Activated B cell treated with CpG ODN at 0.5 μM for 24 hours (primary cell): ENCODE data around the gene CA7. TPM values are rescaled to one million over a fixed set of nuclear protein-coding genes. Genes with fewer than 3 reads are reported as not detected.

Source experiments
- ATAC-seq: fragments of 200-7000 bp; cut with Tn5 transposase; one replicate; pipeline ENCODE4 v1.10.0; 2021; ENCODE audit warnings: low read depth, mild to moderate bottlenecking, moderate library complexity
- CTCF ChIA-PET: fragments of 350-600 bp; sonication (Branson Sonifier 250); formaldehyde crosslinking; loops from one replicate; lab custom pipeline; 2021; ENCODE audit warnings: antibody characterized with exemption; lab: Charles Lee
- POLR2A ChIA-PET: fragments of 350-600 bp; sonication (Branson Sonifier 250); formaldehyde crosslinking; loops from one replicate; lab custom pipeline; 2021; ENCODE audit warnings: antibody characterized with exemption; lab: Charles Lee
- DNase-seq: peaks from one replicate; pipeline ENCODE4 v3.0.0; 2022
- H3K27ac Mint-ChIP-seq: one replicate; pipeline ENCODE4 v1.8.0; 2020; ENCODE audit warnings: mixed read lengths
- H3K27me3 Mint-ChIP-seq: one replicate; pipeline ENCODE4 v1.8.0; 2021; ENCODE audit warnings: mixed read lengths
- H3K36me3 Mint-ChIP-seq: one replicate; pipeline ENCODE4 v1.8.0; 2021; ENCODE audit warnings: low read depth, mixed read lengths
- H3K4me1 Mint-ChIP-seq: one replicate; pipeline ENCODE4 v1.8.0; 2021; ENCODE audit warnings: mixed read lengths
- H3K4me3 Mint-ChIP-seq: one replicate; pipeline ENCODE4 v1.8.0; 2020; ENCODE audit warnings: mild to moderate bottlenecking, mixed read lengths
- H3K9me3 Mint-ChIP-seq: one replicate; pipeline ENCODE4 v1.8.0; 2020; ENCODE audit warnings: mixed read lengths
- intact Hi-C: fragments of 100-400 bp; cut with micrococcal nuclease; formaldehyde crosslinking; loops from one replicate; pipeline ENCODE4 v1.15.1; 2024
- total RNA-seq: library from RNA; stranded (reverse); gene quantifications from 2 replicates; pipeline ENCODE4 v1.2.3, GENCODE V29; 2022
- TF ChIP-seq, protein P1 (sequence below): fragments of 200-600 bp; IDR thresholded peaks from one replicate; pipeline ENCODE4 v1.8.0; 2022; ENCODE audit warnings: antibody characterized with exemption, mild to moderate bottlenecking

Gene CA7
- total RNA-seq, 1 donor from 2014 or later = not detected

DNA sequence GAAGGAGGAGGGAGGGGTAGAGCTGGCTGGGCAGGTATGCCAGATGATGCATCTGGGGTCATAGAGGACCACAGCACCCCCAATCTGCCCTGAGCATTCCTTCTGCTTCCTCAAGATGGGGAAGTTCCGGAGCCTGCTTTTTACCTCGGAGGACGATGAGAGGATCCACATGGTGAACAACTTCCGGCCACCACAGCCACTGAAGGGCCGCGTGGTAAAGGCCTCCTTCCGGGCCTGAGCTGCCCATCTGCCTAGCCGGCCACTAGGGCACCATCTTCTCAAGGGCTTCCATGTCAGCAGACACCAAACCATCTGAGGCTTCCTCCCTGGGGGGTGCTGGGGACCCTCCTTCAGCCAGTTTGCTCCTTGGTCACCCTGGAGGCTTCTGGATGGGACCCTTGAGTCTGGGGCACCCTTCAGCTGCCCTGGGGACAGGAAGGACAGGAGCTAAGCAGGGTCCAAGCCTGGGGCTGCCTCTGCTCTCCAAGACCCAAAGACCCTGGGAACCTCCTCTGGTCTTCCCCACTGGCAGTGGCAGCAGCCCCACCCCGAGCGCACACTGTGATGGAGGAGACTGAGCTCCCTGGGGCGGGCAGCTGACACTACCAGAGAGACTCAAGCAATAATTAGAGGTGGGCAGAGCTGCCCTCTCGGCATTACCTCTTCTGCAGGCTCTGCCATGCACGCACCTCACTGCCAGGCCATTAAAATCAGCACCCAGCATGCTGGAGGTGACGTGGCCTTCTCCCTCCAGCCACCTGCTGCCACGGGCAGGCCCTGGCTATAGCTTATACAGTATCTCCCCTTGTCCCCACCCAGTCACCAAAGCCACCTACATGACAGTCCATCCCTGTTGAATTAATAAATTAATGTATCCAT is 9.3 kb downstream of the CA7 start:
- Mint-ChIP-seq H3K9me3 (no peaks in the 10 kb centered on the region), H3K4me3 (no peak overlapping the region), H3K4me1 (no peaks in the 10 kb centered on the region), H3K27ac (no peak overlapping the region), H3K36me3 (no peaks in the 10 kb centered on the region), H3K27me3 (peaks cover under 1% of the 10 kb centered on the region)
- TF ChIP-seq, protein P1, sequence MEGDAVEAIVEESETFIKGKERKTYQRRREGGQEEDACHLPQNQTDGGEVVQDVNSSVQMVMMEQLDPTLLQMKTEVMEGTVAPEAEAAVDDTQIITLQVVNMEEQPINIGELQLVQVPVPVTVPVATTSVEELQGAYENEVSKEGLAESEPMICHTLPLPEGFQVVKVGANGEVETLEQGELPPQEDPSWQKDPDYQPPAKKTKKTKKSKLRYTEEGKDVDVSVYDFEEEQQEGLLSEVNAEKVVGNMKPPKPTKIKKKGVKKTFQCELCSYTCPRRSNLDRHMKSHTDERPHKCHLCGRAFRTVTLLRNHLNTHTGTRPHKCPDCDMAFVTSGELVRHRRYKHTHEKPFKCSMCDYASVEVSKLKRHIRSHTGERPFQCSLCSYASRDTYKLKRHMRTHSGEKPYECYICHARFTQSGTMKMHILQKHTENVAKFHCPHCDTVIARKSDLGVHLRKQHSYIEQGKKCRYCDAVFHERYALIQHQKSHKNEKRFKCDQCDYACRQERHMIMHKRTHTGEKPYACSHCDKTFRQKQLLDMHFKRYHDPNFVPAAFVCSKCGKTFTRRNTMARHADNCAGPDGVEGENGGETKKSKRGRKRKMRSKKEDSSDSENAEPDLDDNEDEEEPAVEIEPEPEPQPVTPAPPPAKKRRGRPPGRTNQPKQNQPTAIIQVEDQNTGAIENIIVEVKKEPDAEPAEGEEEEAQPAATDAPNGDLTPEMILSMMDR = no peak
- DNase-seq (no peak), ATAC-seq (no peak)
- POLR2A ChIA-PET = no interaction called here
- intact Hi-C loops = no loop called here
- CTCF ChIA-PET = interaction anchor here (0.6 kb wide), 1 partner anchor 20 kb away, joined by 3 read pairs; no protein-coding TSS in a partner anchor

DNA sequence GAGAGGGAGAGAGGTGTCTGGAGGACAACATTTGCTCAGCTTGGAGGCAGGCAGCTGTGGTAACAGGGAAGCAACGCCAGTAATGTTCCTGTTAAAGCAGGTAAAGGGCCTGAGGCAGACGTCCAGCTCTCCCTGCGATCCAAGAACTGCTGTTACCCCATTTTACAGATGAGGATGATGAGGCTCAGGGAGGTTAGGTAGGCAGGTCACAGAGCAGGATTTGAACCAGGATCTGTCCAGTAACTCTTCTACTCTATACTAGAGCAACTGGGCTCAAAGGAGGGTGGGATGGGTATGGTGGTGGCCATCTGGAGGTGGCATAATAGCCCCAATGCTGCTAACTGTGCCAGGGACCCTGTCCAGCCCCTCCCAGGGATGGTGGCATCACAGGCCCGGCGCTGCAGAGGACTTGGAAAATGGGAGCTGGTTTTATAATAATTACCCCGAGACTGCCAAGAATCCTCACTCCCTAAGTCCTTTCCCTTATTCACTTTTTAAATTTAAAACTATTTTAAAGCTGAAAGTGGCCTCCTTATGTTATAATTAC is 12.0 kb downstream of the CA7 start:
- intact Hi-C loops = no loop called here
- H3K4me3 Mint-ChIP-seq = no peak overlapping the region
- TF ChIP-seq, protein P1 = no peak
- CTCF ChIA-PET = interaction anchor here (1.0 to 1.6 kb wide), 2 partner anchors 11 to 17 kb away, joined by 4 to 9 read pairs; no protein-coding TSS in a partner anchor
- no peak overlapping the region for H3K27ac Mint-ChIP-seq
- DNase-seq = no peak
- no peaks in the 10 kb centered on the region for H3K36me3 Mint-ChIP-seq
- no peaks in the 10 kb centered on the region for H3K4me1 Mint-ChIP-seq
- no peaks in the 10 kb centered on the region for H3K27me3 Mint-ChIP-seq
- ATAC-seq = no peak
- H3K9me3 Mint-ChIP-seq = no peaks in the 10 kb centered on the region
- POLR2A ChIA-PET = no interaction called here

DNA sequence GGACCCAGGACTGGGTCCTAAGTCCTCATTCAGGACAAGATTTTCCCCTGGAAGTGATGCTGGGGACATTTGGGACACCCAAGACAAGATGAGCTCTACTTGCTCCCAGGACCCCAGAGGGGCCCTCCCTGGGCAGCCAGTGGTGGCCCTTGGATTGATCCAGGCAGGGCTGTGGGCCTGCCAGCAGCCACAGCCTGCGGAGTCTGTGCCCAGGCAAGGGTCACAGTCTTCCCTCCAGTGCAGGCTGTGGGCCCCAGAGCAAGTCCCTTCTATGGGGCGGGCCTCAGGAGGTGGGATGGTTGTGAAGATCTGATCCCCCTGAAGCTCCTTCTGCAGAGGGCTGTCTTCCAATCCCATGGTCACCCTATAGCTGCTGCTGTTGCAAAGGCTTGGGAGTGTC is 12.6 kb downstream of the CA7 start:
- TF ChIP-seq, protein P1 = no peak
- peaks cover 2% of the 10 kb centered on the region for H3K27me3 Mint-ChIP-seq
- no peaks in the 10 kb centered on the region for H3K4me1 Mint-ChIP-seq
- H3K4me3 Mint-ChIP-seq = no peak overlapping the region
- ChIA-PET CTCF (interaction anchor here (1.0 to 1.6 kb wide), 2 partner anchors 11 to 16 kb away, joined by 4 to 9 read pairs; no protein-coding TSS in a partner anchor), POLR2A (no interaction called here)
- intact Hi-C loops = no loop called here
- H3K36me3 Mint-ChIP-seq = no peaks in the 10 kb centered on the region
- DNase-seq (no peak), ATAC-seq (no peak)
- H3K27ac Mint-ChIP-seq = no peak overlapping the region
- no peaks in the 10 kb centered on the region for H3K9me3 Mint-ChIP-seq

DNA sequence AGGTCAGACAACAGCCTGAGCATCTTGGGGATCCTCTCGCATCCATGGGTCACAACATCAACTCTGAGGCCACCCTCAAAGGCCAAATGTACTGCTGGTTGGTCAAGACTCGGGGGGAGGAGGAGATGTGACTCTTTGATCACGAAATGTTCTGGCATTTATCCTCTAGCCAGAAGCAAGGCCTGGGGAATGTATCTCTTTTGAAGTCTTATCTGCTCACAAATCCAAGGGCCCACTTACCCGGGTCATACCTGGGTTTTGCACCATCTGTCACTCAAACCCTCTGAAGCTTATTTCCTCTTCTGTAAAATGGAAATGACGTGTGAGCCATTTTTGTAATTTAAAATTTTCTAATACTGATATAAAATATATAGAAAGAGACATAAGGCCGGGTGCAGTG is 13.2 kb downstream of the CA7 start:
- ATAC-seq = no peak
- Mint-ChIP-seq H3K9me3 (no peaks in the 10 kb centered on the region), H3K27me3 (peaks cover 2% of the 10 kb centered on the region), H3K36me3 (no peaks in the 10 kb centered on the region), H3K4me3 (no peak overlapping the region), H3K27ac (no peak overlapping the region), H3K4me1 (no peaks in the 10 kb centered on the region)
- DNase-seq = no peak
- ChIA-PET POLR2A (no interaction called here), CTCF (interaction anchor here (1.6 kb wide), 1 partner anchor 10 kb away, joined by 9 read pairs; no protein-coding TSS in a partner anchor)
- intact Hi-C loops = no loop called here
- TF ChIP-seq, protein P1 = no peak
